ENCODE results near the gene NME4.
A peak's percentile ranks its signal among the peaks of the same experiment; 100 is the strongest.

Gene NME4

DNA sequence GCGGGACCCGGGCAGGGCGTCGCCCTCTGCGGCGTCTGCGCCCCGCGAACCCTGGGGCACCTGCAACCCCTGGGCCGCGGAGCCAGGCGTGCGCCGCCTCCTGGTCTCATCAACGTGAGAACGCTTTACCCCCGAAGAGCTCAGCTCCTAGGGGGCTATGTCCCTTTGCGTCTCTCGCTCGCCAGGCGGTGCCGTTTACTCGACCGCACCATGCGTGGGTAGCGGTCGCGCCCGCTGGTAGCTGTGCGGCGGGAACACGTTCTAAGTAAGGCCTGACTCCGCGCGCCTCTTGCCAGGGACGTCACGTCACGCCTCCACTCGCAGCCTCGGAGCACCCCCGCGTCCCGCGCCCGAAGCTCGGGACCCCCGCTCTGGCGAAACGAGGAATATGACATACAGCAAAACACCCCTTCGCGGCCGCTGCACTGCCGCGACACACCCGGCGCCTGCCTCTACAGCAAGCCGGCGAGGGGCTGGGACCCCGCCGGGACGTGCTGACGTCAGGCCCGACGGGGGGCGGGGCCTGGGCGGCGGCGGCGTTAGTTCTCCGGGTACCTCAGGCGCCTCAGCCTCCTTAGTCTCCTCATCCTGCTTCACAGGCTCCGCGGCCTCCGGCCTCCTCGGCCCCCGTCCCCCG is 28.2 kb downstream of the NME4 start, which contains the start of gene RAB11FIP3:
RAB11FIP3 (plus strand) TSS at position 568 of the 637 bp plus-strand sequence. CDS start 358 bp downstream, outside the sequence.
- H3K27ac ChIP-seq = peak within 1 kb of the TSS; percentile 65
- TF ChIP-seq, protein P1, sequence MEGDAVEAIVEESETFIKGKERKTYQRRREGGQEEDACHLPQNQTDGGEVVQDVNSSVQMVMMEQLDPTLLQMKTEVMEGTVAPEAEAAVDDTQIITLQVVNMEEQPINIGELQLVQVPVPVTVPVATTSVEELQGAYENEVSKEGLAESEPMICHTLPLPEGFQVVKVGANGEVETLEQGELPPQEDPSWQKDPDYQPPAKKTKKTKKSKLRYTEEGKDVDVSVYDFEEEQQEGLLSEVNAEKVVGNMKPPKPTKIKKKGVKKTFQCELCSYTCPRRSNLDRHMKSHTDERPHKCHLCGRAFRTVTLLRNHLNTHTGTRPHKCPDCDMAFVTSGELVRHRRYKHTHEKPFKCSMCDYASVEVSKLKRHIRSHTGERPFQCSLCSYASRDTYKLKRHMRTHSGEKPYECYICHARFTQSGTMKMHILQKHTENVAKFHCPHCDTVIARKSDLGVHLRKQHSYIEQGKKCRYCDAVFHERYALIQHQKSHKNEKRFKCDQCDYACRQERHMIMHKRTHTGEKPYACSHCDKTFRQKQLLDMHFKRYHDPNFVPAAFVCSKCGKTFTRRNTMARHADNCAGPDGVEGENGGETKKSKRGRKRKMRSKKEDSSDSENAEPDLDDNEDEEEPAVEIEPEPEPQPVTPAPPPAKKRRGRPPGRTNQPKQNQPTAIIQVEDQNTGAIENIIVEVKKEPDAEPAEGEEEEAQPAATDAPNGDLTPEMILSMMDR (conservative IDR thresholded peaks at IDR 0.05) = no peak; the same call in 1 of the 2 replicates
- no peak for TF ChIP-seq ZFX (IDR thresholded peaks at IDR 0.05)

DNA sequence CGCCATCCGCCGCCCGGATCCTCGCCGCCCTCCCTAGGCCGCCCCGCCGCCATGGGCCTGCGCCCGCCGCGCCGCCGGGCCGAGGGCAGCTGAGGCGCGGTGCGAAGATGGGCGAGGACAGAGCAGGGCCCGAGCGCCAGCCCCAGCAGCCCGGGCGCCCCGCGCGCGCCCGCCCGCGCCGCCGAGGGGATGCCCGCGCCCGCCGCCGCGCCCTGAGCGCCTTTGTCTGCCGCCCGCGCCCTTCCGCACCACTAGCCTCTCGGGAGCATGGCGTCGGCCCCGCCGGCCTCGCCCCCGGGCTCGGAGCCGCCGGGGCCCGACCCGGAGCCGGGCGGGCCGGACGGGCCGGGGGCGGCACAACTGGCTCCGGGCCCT is 28.7 kb downstream of the NME4 start:
- TF ChIP-seq, protein P1 (conservative IDR thresholded peaks at IDR 0.05) = no peak
- peak; percentile 72 for TF ChIP-seq ZFX (IDR thresholded peaks at IDR 0.05)
- peak overlapping the region; percentile 65 for H3K27ac ChIP-seq

DNA sequence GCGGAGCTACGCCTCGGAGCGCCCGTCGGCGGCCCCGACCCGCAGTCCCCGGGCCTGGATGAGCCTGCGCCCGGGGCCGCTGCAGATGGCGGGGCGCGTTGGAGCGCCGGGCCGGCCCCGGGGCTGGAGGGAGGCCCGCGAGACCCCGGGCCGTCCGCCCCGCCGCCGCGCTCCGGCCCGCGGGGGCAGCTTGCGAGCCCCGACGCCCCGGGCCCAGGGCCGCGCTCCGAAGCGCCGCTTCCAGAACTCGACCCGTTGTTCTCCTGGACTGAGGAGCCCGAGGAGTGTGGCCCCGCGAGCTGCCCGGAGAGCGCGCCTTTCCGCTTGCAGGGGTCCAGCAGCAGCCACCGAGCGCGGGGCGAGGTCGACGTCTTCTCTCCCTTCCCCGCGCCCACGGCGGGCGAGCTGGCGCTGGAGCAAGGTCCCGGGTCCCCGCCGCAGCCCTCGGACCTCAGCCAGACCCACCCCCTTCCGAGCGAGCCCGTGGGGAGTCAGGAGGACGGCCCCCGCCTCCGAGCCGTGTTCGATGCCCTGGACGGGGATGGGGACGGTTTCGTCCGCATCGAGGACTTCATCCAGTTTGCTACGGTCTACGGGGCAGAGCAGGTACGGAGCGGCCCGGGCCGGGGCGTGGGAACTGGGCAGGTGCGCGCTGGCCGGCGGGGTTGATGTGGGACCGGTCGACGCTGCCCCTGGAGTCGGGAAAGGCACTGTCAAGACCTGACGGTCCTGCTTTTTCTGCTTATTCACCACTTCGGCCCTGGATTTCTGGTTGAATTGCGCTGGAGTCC is 29.3 kb downstream of the NME4 start:
- H3K27ac ChIP-seq = peak overlapping the region; percentile 65
- no peak for TF ChIP-seq ZFX (IDR thresholded peaks at IDR 0.05)
- TF ChIP-seq, protein P1 (conservative IDR thresholded peaks at IDR 0.05) = no peak

DNA sequence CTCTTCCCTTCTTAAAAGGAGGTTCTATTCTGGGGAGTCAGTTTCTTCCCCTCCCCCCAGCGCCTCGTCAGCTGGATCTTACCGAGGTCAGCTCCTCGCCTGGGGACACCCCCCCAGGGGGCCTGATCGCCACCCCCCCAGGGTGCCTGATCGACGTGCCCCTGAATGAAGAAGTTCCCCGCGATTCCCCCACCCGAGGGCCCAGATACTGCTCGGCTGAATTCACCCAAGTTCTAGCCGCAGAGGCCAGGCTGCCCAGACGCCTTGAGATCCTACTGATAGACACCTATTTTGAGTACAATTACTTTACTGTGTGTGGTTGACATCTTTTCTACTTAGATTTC is 29.9 kb downstream of the NME4 start:
- no peak overlapping the region; the same call in 1 of the 2 replicates for H3K27ac ChIP-seq
- TF ChIP-seq ZFX (IDR thresholded peaks at IDR 0.05) = no peak
- TF ChIP-seq, protein P1 (conservative IDR thresholded peaks at IDR 0.05) = no peak

DNA sequence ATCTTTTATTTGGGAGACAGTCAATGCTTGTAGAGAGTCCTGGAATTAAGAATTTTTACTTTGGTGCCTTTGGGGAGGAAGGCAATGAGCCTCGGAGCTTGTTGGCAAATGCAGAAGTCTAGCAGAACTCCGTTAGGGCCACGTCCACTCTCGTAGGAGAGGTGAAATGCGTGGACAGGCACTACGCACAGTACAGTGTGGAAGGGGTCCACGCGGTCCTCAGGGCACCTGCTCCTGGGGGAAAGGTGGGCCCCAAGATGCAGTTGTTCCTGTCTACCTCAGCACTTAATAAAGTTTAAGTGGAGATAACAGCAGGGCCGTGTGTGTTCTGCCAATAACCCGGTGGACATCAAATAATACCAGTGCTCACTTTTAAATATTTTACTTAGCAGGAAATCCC is 30.3 kb downstream of the NME4 start:
- no peak overlapping the region for H3K27ac ChIP-seq
- TF ChIP-seq, protein P1 (conservative IDR thresholded peaks at IDR 0.05) = no peak
- no peak for TF ChIP-seq ZFX (IDR thresholded peaks at IDR 0.05)

DNA sequence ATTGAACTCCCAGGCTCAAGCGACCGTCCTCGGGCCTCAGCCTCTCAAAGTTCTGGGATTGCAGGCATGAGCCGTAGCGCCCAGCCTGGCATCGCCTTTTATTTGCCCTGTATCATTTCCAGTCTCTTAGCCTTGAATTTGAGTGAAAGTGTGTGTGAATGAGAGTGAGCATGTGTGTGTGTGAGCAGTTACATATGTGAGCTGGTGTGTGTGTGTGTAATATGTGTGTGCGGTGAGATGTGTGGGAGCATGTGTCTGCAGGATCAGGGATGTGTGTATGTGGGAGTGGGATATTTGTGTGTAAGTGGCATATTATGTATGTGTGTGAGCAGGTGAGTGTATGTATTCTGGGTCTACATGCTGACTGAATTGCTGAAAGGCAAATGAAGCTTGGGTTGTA is 33.9 kb downstream of the NME4 start:
- TF ChIP-seq, protein P1 (conservative IDR thresholded peaks at IDR 0.05) = no peak
- TF ChIP-seq ZFX (IDR thresholded peaks at IDR 0.05) = no peak
- H3K27ac ChIP-seq = no peak overlapping the region

DNA sequence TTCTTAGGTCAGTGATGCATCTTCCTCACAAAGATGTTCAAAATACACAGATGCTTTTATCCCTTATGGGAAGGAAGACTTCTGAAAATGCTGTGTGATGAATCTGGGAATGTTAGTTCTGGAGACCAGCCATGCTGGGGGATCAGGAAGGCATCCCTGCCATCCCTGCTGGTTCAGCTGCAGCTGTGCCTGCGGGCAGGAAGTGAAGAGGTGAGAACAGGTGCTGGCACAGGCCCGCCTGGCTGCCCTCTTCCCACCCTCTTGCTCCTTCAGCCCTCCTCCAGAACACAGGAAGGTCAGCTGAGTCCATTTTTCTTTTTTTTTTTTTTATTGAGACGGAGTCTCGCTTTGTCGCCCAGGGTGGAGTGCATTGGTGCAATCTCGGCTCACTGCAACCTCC is 43.6 kb downstream of the NME4 start:
- TF ChIP-seq ZFX (IDR thresholded peaks at IDR 0.05) = no peak
- H3K27ac ChIP-seq = no peak overlapping the region
